ENCODE results near the gene CCDC134. TPM values are rescaled to one million over a fixed set of nuclear protein-coding genes. Genes with fewer than 3 reads are reported as not detected.

The CCDC134 gene
- total and polyA plus RNA-seq, 9 of the 15 experiments (the other 6 are each of a cell fraction or from before 2014, with no cell fraction given), result 0.56 to 11.9 (median 5.3) TPM

DNA sequence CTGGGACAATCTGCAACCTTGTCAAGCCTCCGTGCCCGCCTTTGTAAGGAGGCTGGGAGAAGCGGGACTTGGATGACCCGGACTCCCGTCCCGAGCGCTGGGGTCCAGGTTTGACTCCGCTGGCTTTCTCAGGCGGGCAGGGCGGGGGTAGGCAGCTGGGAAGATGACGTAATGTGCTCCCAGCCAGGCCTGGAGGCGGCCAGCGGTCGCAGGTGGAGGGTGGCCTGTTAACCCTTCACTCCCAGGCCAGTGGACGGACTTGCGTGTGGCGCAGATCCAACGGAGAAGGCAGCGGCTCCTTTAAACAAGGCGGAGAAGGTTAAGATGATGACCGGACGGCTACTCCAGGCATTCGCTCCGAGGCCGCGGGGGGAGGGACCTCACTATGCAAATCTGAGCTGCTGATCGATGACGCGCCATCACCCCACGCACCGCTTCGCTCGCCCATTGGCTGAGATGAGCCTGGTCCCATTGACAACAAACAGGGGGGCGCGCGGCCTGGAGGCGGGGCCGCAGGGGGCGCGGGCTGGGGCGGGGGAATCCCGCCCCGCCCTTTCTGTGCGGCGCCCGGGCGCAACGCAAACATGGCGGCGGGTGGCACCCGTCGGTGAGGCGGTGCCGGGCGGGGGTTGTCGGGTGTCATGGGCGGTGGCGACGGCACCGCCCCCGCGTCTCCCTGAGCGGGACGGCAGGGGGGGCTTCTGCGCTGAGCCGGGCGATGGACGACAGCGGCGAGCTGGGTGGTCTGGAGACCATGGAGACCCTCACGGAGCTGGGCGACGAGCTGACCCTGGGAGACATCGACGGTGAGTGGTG, 32.3 kb downstream of the CCDC134 start, which contains the start of gene SREBF2 (continued):
- TF ChIP-seq, protein P1, sequence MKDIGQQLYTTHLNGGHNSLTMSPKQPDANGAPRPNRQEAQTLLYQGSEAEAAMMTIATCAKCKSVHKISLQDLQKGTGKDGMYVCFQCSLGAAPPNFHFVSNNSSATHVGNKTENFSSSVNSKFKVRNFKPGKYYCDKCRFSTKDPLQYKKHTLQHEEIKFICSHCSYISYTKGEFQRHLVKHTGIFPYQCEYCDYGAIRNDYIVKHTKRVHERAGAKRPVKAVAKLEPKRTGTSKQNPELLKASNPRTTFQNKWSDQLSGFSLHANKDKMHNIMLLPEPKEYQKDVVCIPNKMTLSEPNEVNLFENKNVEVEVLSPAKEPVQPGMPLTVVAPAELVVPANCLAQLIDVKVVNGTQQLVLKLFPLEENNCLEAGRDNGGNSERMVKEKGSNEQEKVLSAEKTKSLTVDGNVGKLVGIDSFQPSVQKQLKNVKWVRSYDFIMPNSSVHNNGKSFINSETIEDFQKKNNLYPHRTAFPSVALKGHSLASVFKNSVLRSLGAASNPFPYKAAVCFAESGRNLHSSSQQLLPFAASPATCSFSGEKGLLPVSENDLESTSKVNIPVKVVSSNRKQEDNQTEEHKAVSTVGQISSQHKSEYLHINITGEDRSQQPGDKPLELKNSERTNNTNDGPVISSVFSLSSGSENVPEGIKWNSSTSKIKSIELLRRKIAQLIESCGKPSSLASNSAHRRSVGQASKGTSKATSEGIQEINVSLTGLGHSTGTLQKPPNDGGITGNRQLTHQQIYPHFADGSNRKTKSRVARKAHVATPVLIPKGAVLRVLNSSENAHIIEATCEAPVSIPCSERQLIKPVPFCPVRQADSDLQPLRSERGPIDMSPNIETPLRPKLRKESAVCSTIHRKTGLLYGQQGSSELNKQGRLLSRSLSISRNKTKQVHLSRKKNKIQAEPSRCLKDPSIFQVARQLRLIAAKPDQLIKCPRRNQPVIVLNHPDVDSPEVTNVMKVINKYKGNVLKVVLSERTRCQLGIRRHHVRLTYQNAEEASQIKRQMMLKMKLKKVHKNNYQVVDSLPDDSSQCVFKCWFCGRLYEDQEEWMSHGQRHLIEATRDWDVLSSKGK (CRISPR knock-in tag; IDR thresholded peaks at IDR 0.05), result no peak
- TF ChIP-seq PHF8 (IDR thresholded peaks at IDR 0.05; ENCODE audit: borderline replicate concordance, low read length) (peak; percentile 41; the same call in 1 of the 2 replicates), ZNF24 (IDR thresholded peaks at IDR 0.05) (peak; percentile 34; the same call in 1 of the 2 replicates), FOXJ3 (CRISPR knock-in tag; IDR thresholded peaks at IDR 0.05) (no peak)
- TF ChIP-seq, protein P2, sequence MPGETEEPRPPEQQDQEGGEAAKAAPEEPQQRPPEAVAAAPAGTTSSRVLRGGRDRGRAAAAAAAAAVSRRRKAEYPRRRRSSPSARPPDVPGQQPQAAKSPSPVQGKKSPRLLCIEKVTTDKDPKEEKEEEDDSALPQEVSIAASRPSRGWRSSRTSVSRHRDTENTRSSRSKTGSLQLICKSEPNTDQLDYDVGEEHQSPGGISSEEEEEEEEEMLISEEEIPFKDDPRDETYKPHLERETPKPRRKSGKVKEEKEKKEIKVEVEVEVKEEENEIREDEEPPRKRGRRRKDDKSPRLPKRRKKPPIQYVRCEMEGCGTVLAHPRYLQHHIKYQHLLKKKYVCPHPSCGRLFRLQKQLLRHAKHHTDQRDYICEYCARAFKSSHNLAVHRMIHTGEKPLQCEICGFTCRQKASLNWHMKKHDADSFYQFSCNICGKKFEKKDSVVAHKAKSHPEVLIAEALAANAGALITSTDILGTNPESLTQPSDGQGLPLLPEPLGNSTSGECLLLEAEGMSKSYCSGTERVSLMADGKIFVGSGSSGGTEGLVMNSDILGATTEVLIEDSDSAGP (CRISPR knock-in tag; IDR thresholded peaks at IDR 0.05), result peak; percentile 99
- TF ChIP-seq, protein P3, sequence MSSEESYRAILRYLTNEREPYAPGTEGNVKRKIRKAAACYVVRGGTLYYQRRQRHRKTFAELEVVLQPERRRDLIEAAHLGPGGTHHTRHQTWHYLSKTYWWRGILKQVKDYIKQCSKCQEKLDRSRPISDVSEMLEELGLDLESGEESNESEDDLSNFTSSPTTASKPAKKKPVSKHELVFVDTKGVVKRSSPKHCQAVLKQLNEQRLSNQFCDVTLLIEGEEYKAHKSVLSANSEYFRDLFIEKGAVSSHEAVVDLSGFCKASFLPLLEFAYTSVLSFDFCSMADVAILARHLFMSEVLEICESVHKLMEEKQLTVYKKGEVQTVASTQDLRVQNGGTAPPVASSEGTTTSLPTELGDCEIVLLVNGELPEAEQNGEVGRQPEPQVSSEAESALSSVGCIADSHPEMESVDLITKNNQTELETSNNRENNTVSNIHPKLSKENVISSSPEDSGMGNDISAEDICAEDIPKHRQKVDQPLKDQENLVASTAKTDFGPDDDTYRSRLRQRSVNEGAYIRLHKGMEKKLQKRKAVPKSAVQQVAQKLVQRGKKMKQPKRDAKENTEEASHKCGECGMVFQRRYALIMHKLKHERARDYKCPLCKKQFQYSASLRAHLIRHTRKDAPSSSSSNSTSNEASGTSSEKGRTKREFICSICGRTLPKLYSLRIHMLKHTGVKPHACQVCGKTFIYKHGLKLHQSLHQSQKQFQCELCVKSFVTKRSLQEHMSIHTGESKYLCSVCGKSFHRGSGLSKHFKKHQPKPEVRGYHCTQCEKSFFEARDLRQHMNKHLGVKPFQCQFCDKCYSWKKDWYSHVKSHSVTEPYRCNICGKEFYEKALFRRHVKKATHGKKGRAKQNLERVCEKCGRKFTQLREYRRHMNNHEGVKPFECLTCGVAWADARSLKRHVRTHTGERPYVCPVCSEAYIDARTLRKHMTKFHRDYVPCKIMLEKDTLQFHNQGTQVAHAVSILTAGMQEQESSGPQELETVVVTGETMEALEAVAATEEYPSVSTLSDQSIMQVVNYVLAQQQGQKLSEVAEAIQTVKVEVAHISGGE (CRISPR knock-in tag; IDR thresholded peaks at IDR 0.05), result peak in 1 of 3 experiments; percentile 50; a peak in 1 of 6 replicates
- TF ChIP-seq, protein P4, sequence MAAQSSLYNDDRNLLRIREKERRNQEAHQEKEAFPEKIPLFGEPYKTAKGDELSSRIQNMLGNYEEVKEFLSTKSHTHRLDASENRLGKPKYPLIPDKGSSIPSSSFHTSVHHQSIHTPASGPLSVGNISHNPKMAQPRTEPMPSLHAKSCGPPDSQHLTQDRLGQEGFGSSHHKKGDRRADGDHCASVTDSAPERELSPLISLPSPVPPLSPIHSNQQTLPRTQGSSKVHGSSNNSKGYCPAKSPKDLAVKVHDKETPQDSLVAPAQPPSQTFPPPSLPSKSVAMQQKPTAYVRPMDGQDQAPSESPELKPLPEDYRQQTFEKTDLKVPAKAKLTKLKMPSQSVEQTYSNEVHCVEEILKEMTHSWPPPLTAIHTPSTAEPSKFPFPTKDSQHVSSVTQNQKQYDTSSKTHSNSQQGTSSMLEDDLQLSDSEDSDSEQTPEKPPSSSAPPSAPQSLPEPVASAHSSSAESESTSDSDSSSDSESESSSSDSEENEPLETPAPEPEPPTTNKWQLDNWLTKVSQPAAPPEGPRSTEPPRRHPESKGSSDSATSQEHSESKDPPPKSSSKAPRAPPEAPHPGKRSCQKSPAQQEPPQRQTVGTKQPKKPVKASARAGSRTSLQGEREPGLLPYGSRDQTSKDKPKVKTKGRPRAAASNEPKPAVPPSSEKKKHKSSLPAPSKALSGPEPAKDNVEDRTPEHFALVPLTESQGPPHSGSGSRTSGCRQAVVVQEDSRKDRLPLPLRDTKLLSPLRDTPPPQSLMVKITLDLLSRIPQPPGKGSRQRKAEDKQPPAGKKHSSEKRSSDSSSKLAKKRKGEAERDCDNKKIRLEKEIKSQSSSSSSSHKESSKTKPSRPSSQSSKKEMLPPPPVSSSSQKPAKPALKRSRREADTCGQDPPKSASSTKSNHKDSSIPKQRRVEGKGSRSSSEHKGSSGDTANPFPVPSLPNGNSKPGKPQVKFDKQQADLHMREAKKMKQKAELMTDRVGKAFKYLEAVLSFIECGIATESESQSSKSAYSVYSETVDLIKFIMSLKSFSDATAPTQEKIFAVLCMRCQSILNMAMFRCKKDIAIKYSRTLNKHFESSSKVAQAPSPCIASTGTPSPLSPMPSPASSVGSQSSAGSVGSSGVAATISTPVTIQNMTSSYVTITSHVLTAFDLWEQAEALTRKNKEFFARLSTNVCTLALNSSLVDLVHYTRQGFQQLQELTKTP (IDR thresholded peaks at IDR 0.05; ENCODE audit: low read depth in 1 of 2, partially characterized antibody in 2 of 2), result peak in 1 of 2 experiments; percentile 22

All from K562 (cell line).